Epidermal melanocyte (primary cell): ENCODE data around the gene BTBD16.
A peak's percentile ranks its signal among the peaks of the same experiment; 100 is the strongest.

Experiments used
- DNase-seq: peaks from one replicate; pipeline ENCODE4 v3.0.0; 2011; ENCODE audit warnings: low spot score; ENCODE audit not compliant: insufficient read length

The BTBD16 gene

GRCh38 chr10:122248356-122249302 is 22.5 kb upstream of the BTBD16 start:
- no peak for DNase-seq

- DNase-seq: no peak
Observed at GRCh38 chr10:122249303-122249850, 21.7 kb upstream of the BTBD16 start.

- DNase-seq: no peak
Observed at GRCh38 chr10:122249991-122250750, 20.9 kb upstream of the BTBD16 start.

- DNase-seq: no peak
Observed at GRCh38 chr10:122251459-122252255, 19.4 kb upstream of the BTBD16 start.

- no peak for DNase-seq
Observed at GRCh38 chr10:122252805-122253204, 18.3 kb upstream of the BTBD16 start.

GRCh38 chr10:122253605-122254004 is 17.5 kb upstream of the BTBD16 start:
- no peak for DNase-seq

- no peak for DNase-seq
Observed at GRCh38 chr10:122254831-122255230, 16.3 kb upstream of the BTBD16 start.

GRCh38 chr10:122255509-122256301 is 15.4 kb upstream of the BTBD16 start:
- no peak for DNase-seq

- no peak for DNase-seq
Observed at GRCh38 chr10:122257041-122257440, 14.1 kb upstream of the BTBD16 start.

- DNase-seq: no peak
Observed at GRCh38 chr10:122258136-122259074, 12.7 kb upstream of the BTBD16 start.

- no peak for DNase-seq
Observed at GRCh38 chr10:122259075-122259466, 12.0 kb upstream of the BTBD16 start.

GRCh38 chr10:122261584-122261983 is 9.5 kb upstream of the BTBD16 start:
- DNase-seq: no peak

GRCh38 chr10:122263971-122264370 is 7.1 kb upstream of the BTBD16 start:
- peak; percentile 43 for DNase-seq

GRCh38 chr10:122264436-122264835 is 6.7 kb upstream of the BTBD16 start:
- DNase-seq: no peak

- no peak for DNase-seq
Observed at GRCh38 chr10:122264931-122265330, 6.2 kb upstream of the BTBD16 start.

- DNase-seq: no peak
Observed at GRCh38 chr10:122265896-122266295, 5.2 kb upstream of the BTBD16 start.

GRCh38 chr10:122267849-122268737 is 3.0 kb upstream of the BTBD16 start:
- DNase-seq: peak; percentile 37

GRCh38 chr10:122269059-122269687 is 1.9 kb upstream of the BTBD16 start:
- DNase-seq: no peak
